Measurements from ENCODE around the gene PLEKHA7.

Gene PLEKHA7

GRCh38 chr11:16801288-16801980 is 212.8 kb downstream of the PLEKHA7 start:
- no peak for DNase-seq

- no peak for DNase-seq
Measured at GRCh38 chr11:16800382-16800781, 213.8 kb downstream of the PLEKHA7 start.

- no peak for DNase-seq
Measured at GRCh38 chr11:16799890-16800289, 214.3 kb downstream of the PLEKHA7 start.

- DNase-seq, result no peak
Measured at GRCh38 chr11:16799221-16799620, 215.0 kb downstream of the PLEKHA7 start.

- no peak for DNase-seq
Measured at GRCh38 chr11:16797776-16798175, 216.4 kb downstream of the PLEKHA7 start.

- no peak for DNase-seq
Measured at GRCh38 chr11:16796311-16796710, 217.9 kb downstream of the PLEKHA7 start.

GRCh38 chr11:16795146-16795545 is 219.1 kb downstream of the PLEKHA7 start:
- no peak for DNase-seq

GRCh38 chr11:16794047-16794818 is 220.0 kb downstream of the PLEKHA7 start:
- no peak for DNase-seq

- no peak for DNase-seq
Measured at GRCh38 chr11:16793511-16793910, 220.7 kb downstream of the PLEKHA7 start.

- DNase-seq, result no peak
Measured at GRCh38 chr11:16793009-16793408, 221.2 kb downstream of the PLEKHA7 start.

- DNase-seq, result no peak
Measured at GRCh38 chr11:16792426-16792825, 221.8 kb downstream of the PLEKHA7 start.

- DNase-seq, result no peak
Measured at GRCh38 chr11:16791191-16791961, 222.8 kb downstream of the PLEKHA7 start.

- DNase-seq, result no peak
Measured at GRCh38 chr11:16790486-16791190, 223.6 kb downstream of the PLEKHA7 start.

- no peak for DNase-seq
Measured at GRCh38 chr11:16789560-16790485, 224.4 kb downstream of the PLEKHA7 start.

GRCh38 chr11:16789063-16789420 is 225.2 kb downstream of the PLEKHA7 start:
- no peak for DNase-seq

GRCh38 chr11:16788141-16789062 is 225.8 kb downstream of the PLEKHA7 start:
- peak in 4 of 6 experiments; percentile 14 to 38 (median 19) for DNase-seq

GRCh38 chr11:16787035-16787742 is 227.0 kb downstream of the PLEKHA7 start:
- DNase-seq, result no peak

GRCh38 chr11:16786131-16786530 is 228.1 kb downstream of the PLEKHA7 start:
- no peak for DNase-seq

- peak in 4 of 6 experiments; percentile 13 to 40 (median 23) for DNase-seq
Measured at GRCh38 chr11:16785520-16786128, 228.6 kb downstream of the PLEKHA7 start.

GRCh38 chr11:16784666-16785065 is 229.5 kb downstream of the PLEKHA7 start:
- DNase-seq, result no peak
